GM23338 (cell line): Measurements from ENCODE around the gene SLC19A1.
"Not testable (repeated sequence)": the region's sequence is repeated elsewhere in the genome, so short reads cannot be mapped to it uniquely, and the experiment has no call there.

Experiments used
- CTCF ChIP-seq, 2 experiments: fragments of 200-600 bp in 1 of 2; sonication (generic) in 1 of 2; conservative IDR thresholded peaks; 2 replicates each; pipeline versions ENCODE4 v1.5.1 to v1.6.1; 2016 to 2017; ENCODE audit warnings: antibody characterized with exemption in 2 of 2, low read depth in 2 of 2, mild to moderate bottlenecking in 2 of 2, moderate library complexity in 1 of 2
- EZH2 ChIP-seq: fragments of 200-600 bp; sonication (generic); IDR thresholded peaks from one replicate; pipeline ENCODE4 v1.8.0; 2017; ENCODE audit warnings: antibody characterized with exemption, mild to moderate bottlenecking, low read depth; ENCODE audit not compliant: unreplicated experiment

- not testable (repeated sequence) for TF ChIP-seq EZH2; CTCF (conservative IDR thresholded peaks at IDR 0.05; ENCODE audit: low read depth in 2 of 2)
Observed at GRCh38 chr21:45527151-45527999, 14.9 kb downstream of the SLC19A1 start.
